Adrenal gland (tissue), 5 donors: Measurements from ENCODE around the gene OLFM1.

ENCODE experiments used
- POLR2A ChIP-seq, 2 donors: fragments of 450-650 bp; IDR thresholded peaks; one replicate each; pipeline ENCODE4 v1.6.1; 2017; ENCODE audit warnings: antibody characterized with exemption in 2 of 2, mild to moderate bottlenecking in 2 of 2, moderate library complexity in 1 of 2
- TF ChIP-seq, protein P1 (sequence below), 6 experiments: fragments of 450-650 bp in 4 of 6; fragments of 200-600 bp in 2 of 6; sonication (generic) in 1 of 6; IDR thresholded peaks; 1 replicate in 5 of 6; 2 replicates in 1 of 6; pipeline versions ENCODE4 v1.5.1 to v1.8.0; 2016 to 2021; ENCODE audit warnings: antibody characterized with exemption in 6 of 6, mild to moderate bottlenecking in 2 of 6, moderate library complexity in 1 of 6
- donor health status: DM: no; HTN: no; CAD: no.

DNA sequence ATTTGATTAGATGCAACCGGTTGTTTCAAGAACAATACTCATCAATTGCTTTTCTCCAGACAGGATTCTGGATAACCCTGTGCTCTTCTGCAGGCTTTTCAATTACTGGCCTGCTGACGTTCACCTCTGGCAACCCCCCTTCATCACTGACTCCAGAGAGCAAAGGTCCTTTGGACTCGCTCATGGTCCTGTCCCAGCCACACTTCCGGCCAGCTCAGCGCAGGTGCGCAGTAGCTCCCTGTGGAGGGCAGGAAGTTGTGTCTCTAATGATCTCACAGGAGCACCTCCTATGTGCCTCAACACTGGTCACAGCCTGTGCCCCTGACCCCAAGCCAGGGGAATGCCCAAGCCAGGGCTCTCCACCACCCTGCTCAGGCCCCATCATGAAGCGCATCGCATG, 44.0 kb downstream of the OLFM1 start:
- TF ChIP-seq, protein P1, sequence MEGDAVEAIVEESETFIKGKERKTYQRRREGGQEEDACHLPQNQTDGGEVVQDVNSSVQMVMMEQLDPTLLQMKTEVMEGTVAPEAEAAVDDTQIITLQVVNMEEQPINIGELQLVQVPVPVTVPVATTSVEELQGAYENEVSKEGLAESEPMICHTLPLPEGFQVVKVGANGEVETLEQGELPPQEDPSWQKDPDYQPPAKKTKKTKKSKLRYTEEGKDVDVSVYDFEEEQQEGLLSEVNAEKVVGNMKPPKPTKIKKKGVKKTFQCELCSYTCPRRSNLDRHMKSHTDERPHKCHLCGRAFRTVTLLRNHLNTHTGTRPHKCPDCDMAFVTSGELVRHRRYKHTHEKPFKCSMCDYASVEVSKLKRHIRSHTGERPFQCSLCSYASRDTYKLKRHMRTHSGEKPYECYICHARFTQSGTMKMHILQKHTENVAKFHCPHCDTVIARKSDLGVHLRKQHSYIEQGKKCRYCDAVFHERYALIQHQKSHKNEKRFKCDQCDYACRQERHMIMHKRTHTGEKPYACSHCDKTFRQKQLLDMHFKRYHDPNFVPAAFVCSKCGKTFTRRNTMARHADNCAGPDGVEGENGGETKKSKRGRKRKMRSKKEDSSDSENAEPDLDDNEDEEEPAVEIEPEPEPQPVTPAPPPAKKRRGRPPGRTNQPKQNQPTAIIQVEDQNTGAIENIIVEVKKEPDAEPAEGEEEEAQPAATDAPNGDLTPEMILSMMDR (IDR thresholded peaks at IDR 0.05): no peak
- no peak for TF ChIP-seq POLR2A (IDR thresholded peaks at IDR 0.05)
